Kidney (tissue), 14 donors: ENCODE results near the gene GARRE1. TPM values are rescaled to one million over a fixed set of nuclear protein-coding genes. Genes with fewer than 3 reads are reported as not detected.
A peak's percentile ranks its signal among the peaks of the same experiment; 100 is the strongest.

ENCODE experiments used
- DNase-seq, 5 donors: peaks; one replicate each; pipeline ENCODE4 v3.0.0-alpha.2; 2013 to 2020
- FAIRE-seq: peaks from 2 replicates; lab custom pipeline; 2012; peaks lifted over from hg19 to GRCh38; lab: Jason Lieb, UNC
- H3K27ac ChIP-seq, 2 donors: one replicate each; pipeline ENCODE4 v1.7.0; 2013; ENCODE audit warnings: low read depth in 2 of 2, low read length in 2 of 2, inconsistent platforms in 1 of 2
- H3K27me3 ChIP-seq: one replicate; pipeline ENCODE4 v1.7.1; 2013; ENCODE audit warnings: low read length, inconsistent platforms; ENCODE audit not compliant: control insufficient read depth, insufficient read depth
- H3K36me3 ChIP-seq, 3 donors: one replicate each; pipeline versions ENCODE4 v1.7.0 to v1.7.1; 2013; ENCODE audit warnings: low read length in 3 of 3, control low read depth in 1 of 3, inconsistent platforms in 1 of 3; ENCODE audit not compliant: insufficient read depth in 3 of 3, control insufficient read depth in 2 of 3
- H3K4me1 ChIP-seq, 3 donors: one replicate each; pipeline versions ENCODE4 v1.7.0 to v1.7.1; 2013; ENCODE audit warnings: low read length in 3 of 3, inconsistent platforms in 1 of 3, low read depth in 1 of 3; ENCODE audit not compliant: control insufficient read depth in 2 of 3, insufficient read depth in 2 of 3
- H3K4me3 ChIP-seq, 3 donors: one replicate each; pipeline versions ENCODE4 v1.7.0 to v1.8.1; 2013; ENCODE audit warnings: low read length in 3 of 3, control low read depth in 1 of 3, inconsistent platforms in 1 of 3
- H3K9ac ChIP-seq, 3 donors: one replicate each; pipeline versions ENCODE4 v1.7.0 to v1.7.1; 2013; ENCODE audit warnings: low read length in 3 of 3, control low read depth in 1 of 3, inconsistent platforms in 1 of 3
- H3K9me3 ChIP-seq, 3 donors: one replicate each; pipeline versions ENCODE4 v1.7.0 to v1.7.1; 2013; ENCODE audit warnings: low read length in 3 of 3, control low read depth in 1 of 3, inconsistent platforms in 1 of 3; ENCODE audit not compliant: control insufficient read depth in 2 of 3, insufficient read depth in 1 of 3
- CTCF ChIP-seq: IDR thresholded peaks from 3 replicates; pipeline ENCODE4 v1.5.1; 2012; ENCODE audit warnings: mild to moderate bottlenecking, moderate library complexity, borderline replicate concordance; ENCODE audit not compliant: insufficient read depth; ENCODE audit errors: extremely low read depth
- intact Hi-C: fragments of 100-400 bp; cut with DNase I; formaldehyde crosslinking; loops from one replicate; pipeline ENCODE4 v1.11.1; 2022
- polyA plus RNA-seq: library from polyadenylated mRNA; stranded (reverse); fragments of 350-450 nt; fragmentation: Illumina TruSeq; extraction: RNeasy Lipid Tissue Mini Kit (QIAGEN cat#74804); gene quantifications from one replicate; pipeline ENCODE4 v1.2.3, GENCODE V29; 2014; ENCODE audit warnings: low read depth, low replicate concordance; ENCODE audit not compliant: insufficient read depth
- total RNA-seq: library from RNA; stranded (reverse); fragmentation: NEBNext Ultra II Directional; extraction: Animal tissue kit (Norgen Biotek cat#: 25700); gene quantifications from one replicate; pipeline ENCODE4 v1.2.1, GENCODE V29; 2021
- donor health status: control.
- donor health status: control.
- donor health status: control.
- donor health status: control.
- donor health status: control.
- donor health status: DM: yes; HTN: yes; CAD: no.
- donor health status: Normal renal cell carcinoma (clear cell type).

GARRE1 gene
- total and polyA plus RNA-seq, 2 donors from 2014 or later, result 5.5 to 37.7 TPM

GRCh38 chr19:34255546-34255945 is 1.2 kb downstream of the GARRE1 start:
- FAIRE-seq (no peak), DNase-seq (peak in 1 of 5 donors; percentile 34)
- Histone ChIP-seq H3K9me3 (no peaks in the 10 kb centered on the region), H3K36me3 (no peaks in the 10 kb centered on the region), H3K9ac (peak overlapping the region; percentile 8 to 77 (median 49)), H3K4me3 (peak overlapping the region; percentile 54 to 78 (median 65)), H3K27ac (peak overlapping the region in 1 of 2 donors; percentile 81), H3K27me3 (no peaks in the 10 kb centered on the region), H3K4me1 (peaks cover 0 to 7% (median 6%) of the 10 kb centered on the region in 3 donors)
- TF ChIP-seq CTCF, result no peak
- intact Hi-C loops, result no loop called here

GRCh38 chr19:34256835-34257558 is 2.6 kb downstream of the GARRE1 start:
- Histone ChIP-seq H3K27ac (no peak overlapping the region), H3K4me1 (peaks cover 6 to 20% (median 20%) of the 10 kb centered on the region in 3 donors), H3K9me3 (no peaks in the 10 kb centered on the region), H3K9ac (no peak overlapping the region), H3K36me3 (no peaks in the 10 kb centered on the region), H3K4me3 (no peak overlapping the region), H3K27me3 (no peaks in the 10 kb centered on the region)
- intact Hi-C loops, result no loop called here
- DNase-seq (no peak), FAIRE-seq (no peak)
- no peak for TF ChIP-seq CTCF

GRCh38 chr19:34257559-34257924 is 3.2 kb downstream of the GARRE1 start:
- no peak for FAIRE-seq
- no peak overlapping the region for H3K27ac ChIP-seq
- no peak overlapping the region for H3K4me3 ChIP-seq
- no peaks in the 10 kb centered on the region for H3K9me3 ChIP-seq
- intact Hi-C loops, result no loop called here
- TF ChIP-seq CTCF, result no peak
- no peak for DNase-seq
- no peaks in the 10 kb centered on the region for H3K36me3 ChIP-seq
- peaks cover 6 to 20% (median 20%) of the 10 kb centered on the region in 3 donors for H3K4me1 ChIP-seq
- no peaks in the 10 kb centered on the region for H3K27me3 ChIP-seq
- no peak overlapping the region for H3K9ac ChIP-seq
